Esophagus squamous epithelium (tissue), 5 donors: Measurements from ENCODE around the gene TMEM108. TPM values are rescaled to one million over a fixed set of nuclear protein-coding genes. Genes with fewer than 3 reads are reported as not detected.

Source experiments
- DNase-seq: peaks from one replicate; lab custom pipeline; 2025; lab: John Stamatoyannopoulos, UW
- H3K27ac ChIP-seq, 4 donors: fragments of 200-600 bp; sonication (generic); one replicate each; pipeline ENCODE4 v1.5.1; 2016 to 2019; ENCODE audit warnings: mild to moderate bottlenecking in 1 of 4
- H3K27me3 ChIP-seq, 4 donors: fragments of 200-600 bp; sonication (generic); 1 replicate in 3 of 4; 2 replicates in 1 of 4; pipeline versions ENCODE4 v1.5.1 to v1.6.0; 2017 to 2021; ENCODE audit warnings: antibody characterized with exemption in 1 of 4
- H3K36me3 ChIP-seq, 3 donors: fragments of 200-600 bp; sonication (generic); one replicate each; pipeline ENCODE4 v1.5.1; 2016 to 2019
- H3K4me1 ChIP-seq, 3 donors: fragments of 200-600 bp; sonication (generic); one replicate each; pipeline ENCODE4 v1.5.1; 2017 to 2019
- H3K4me3 ChIP-seq, 4 donors: fragments of 200-600 bp; sonication (generic); 1 replicate in 3 of 4; 2 replicates in 1 of 4; pipeline ENCODE4 v1.5.1; 2016 to 2019; ENCODE audit warnings: mild to moderate bottlenecking in 2 of 4, moderate library complexity in 1 of 4
- H3K9me3 ChIP-seq, 3 donors: fragments of 200-600 bp; sonication (generic); one replicate each; pipeline ENCODE4 v1.5.1; 2016 to 2019
- POLR2A ChIP-seq, 4 donors: fragments of 450-650 bp; IDR thresholded peaks; one replicate each; pipeline ENCODE4 v1.6.1; 2017; ENCODE audit warnings: antibody characterized with exemption in 4 of 4, mild to moderate bottlenecking in 4 of 4, moderate library complexity in 3 of 4
- WGBS, 2 donors: methylation state at CpG; one replicate each; pipeline ENCODE4 v1.1.5; 2018; 5-methylcytosine and 5-hydroxymethylcytosine counted together
- intact Hi-C: fragments of 100-400 bp; cut with DNase I; formaldehyde crosslinking; loops from one replicate; pipeline ENCODE4 v1.15.0; 2022
- total RNA-seq, 4 donors: library from RNA; depleted of rRNA; stranded (reverse); fragments of >200 nt; gene quantifications; one replicate each; pipeline ENCODE4 v1.1.0, GENCODE V29; 2016
- TF ChIP-seq, protein P1 (sequence below), 6 experiments: fragments of 450-650 bp in 4 of 6; fragments of 200-600 bp in 2 of 6; sonication (generic) in 2 of 6; IDR thresholded peaks; one replicate each; pipeline ENCODE4 v1.5.1; 2016 to 2019; ENCODE audit warnings: antibody characterized with exemption in 6 of 6, mild to moderate bottlenecking in 4 of 6, moderate library complexity in 4 of 6
- donor health status: DM: yes; HTN: yes; CAD: no.

The TMEM108 gene
- total RNA-seq, 4 donors from 2014 or later: 0.12 to 3.4 (median 0.24) TPM

DNA sequence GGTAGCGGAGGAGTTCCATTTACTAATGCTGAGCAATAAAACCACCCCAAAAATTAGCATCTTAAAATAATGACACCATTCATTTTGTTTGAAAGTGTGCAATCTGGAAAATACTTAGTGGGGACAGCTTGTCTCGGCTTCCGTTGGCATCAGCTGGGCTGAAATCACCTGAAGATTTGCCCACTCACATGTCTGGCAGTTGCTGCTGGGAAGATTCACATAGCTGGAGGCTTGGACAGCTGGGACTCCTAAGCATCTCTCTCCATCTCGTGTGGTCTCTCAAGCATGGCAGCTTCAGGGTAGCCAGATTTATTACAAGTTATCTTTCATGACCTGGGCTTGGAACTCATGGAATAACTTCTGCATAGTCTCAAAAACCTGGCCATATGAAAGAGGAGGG, 323.2 kb downstream of the TMEM108 start:
- 56 to 72% methylated on average over 4 of the region's 4 CpGs for WGBS, 2 donors
- no peak for DNase-seq
- peaks cover 0 to 5% (median 2%) of the 10 kb centered on the region in 3 donors for H3K9me3 ChIP-seq

DNA sequence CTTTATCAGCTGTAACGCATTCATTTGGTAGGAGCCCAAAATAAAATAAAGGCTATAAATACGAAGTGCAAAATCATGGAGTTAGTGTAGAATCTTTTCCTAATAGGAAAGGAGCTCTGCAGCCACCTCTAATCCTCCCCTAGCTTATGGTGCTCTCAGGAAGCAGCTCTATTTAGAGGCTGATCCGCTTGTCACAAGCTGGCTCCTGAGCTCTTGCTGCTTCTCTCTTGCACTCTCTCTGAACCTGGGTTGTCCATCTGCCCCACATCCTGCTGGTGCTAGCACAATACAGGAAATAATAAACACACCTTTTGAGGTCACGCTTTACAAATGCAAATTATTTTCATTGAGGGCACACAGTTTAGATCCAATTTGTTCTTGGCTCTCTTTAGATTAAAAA, 324.3 kb downstream of the TMEM108 start:
- no peaks in the 10 kb centered on the region for H3K4me1 ChIP-seq
- 68 to 76% methylated on average over 4 of the region's 4 CpGs for WGBS, 2 donors
- no peak overlapping the region for H3K4me3 ChIP-seq
- DNase-seq: no peak
- no peak overlapping the region for H3K27ac ChIP-seq
- no peaks in the 10 kb centered on the region for H3K9me3 ChIP-seq
- H3K27me3 ChIP-seq: no peaks in the 10 kb centered on the region
- TF ChIP-seq POLR2A (IDR thresholded peaks at IDR 0.05): no peak
- TF ChIP-seq, protein P1, sequence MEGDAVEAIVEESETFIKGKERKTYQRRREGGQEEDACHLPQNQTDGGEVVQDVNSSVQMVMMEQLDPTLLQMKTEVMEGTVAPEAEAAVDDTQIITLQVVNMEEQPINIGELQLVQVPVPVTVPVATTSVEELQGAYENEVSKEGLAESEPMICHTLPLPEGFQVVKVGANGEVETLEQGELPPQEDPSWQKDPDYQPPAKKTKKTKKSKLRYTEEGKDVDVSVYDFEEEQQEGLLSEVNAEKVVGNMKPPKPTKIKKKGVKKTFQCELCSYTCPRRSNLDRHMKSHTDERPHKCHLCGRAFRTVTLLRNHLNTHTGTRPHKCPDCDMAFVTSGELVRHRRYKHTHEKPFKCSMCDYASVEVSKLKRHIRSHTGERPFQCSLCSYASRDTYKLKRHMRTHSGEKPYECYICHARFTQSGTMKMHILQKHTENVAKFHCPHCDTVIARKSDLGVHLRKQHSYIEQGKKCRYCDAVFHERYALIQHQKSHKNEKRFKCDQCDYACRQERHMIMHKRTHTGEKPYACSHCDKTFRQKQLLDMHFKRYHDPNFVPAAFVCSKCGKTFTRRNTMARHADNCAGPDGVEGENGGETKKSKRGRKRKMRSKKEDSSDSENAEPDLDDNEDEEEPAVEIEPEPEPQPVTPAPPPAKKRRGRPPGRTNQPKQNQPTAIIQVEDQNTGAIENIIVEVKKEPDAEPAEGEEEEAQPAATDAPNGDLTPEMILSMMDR (IDR thresholded peaks at IDR 0.05): no peak
- H3K36me3 ChIP-seq: no peaks in the 10 kb centered on the region
- intact Hi-C loops: no loop called here

More for the DNA sequence above, 323.2 kb downstream of the TMEM108 start:
- Histone ChIP-seq H3K27ac (no peak overlapping the region), H3K27me3 (no peaks in the 10 kb centered on the region), H3K36me3 (no peaks in the 10 kb centered on the region), H3K4me3 (no peak overlapping the region), H3K4me1 (no peaks in the 10 kb centered on the region)
- no peak for TF ChIP-seq POLR2A (IDR thresholded peaks at IDR 0.05)
- TF ChIP-seq, protein P1 (IDR thresholded peaks at IDR 0.05): no peak
- intact Hi-C loops: no loop called here

DNA sequence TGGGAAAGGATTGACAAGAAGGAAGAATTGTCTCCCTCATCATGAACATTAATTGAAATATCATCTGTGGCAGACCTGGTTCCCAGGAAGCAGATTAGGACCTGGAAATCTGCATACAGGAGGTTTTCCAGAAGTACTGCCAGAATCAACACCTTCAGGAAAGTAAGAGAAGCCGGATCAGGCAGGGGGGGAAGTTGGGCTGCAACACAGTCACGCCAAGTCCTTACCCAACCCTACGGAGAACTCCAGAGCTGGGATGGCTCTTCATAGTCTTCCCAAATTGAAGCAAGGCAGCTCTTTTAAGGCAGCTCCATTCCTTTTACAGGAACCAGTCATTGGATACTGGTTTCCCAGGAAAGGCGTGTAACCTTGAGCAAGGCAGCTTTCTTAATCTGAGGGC, 326.5 kb downstream of the TMEM108 start:
- H3K4me1 ChIP-seq: no peaks in the 10 kb centered on the region
- intact Hi-C loops: no loop called here
- no peak for DNase-seq
- 70 to 86% methylated on average over 3 to 4 of the region's 4 CpGs for WGBS, 2 donors
- H3K36me3 ChIP-seq: no peaks in the 10 kb centered on the region
- no peak overlapping the region for H3K27ac ChIP-seq
- TF ChIP-seq, protein P1 (IDR thresholded peaks at IDR 0.05): no peak
- TF ChIP-seq POLR2A (IDR thresholded peaks at IDR 0.05): no peak
- H3K4me3 ChIP-seq: no peak overlapping the region
- no peaks in the 10 kb centered on the region for H3K9me3 ChIP-seq
- no peaks in the 10 kb centered on the region for H3K27me3 ChIP-seq

DNA sequence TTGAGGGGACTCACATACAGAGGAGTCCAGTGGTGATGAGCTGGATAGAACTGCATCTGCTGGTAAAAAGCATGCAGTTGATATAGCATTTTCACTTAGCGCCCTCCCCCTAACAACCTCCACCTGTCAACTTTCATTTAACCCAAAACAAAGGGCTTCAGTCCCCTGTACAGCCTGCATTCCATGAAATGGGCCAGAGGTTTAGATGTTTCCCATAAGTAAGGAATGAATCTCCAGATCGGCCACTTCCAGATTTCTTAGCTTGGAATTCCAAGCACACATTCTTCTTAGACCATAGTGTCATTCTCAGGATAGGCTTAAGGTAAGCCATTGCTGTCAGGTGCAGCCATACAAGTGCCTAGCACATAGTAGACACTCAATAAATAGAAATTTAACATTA, 328.7 kb downstream of the TMEM108 start:
- intact Hi-C loops: no loop called here
- no peaks in the 10 kb centered on the region for H3K36me3 ChIP-seq
- WGBS, 2 donors: 88% methylated on average over 2 of the region's 2 CpGs
- H3K4me3 ChIP-seq: no peak overlapping the region
- H3K9me3 ChIP-seq: no peaks in the 10 kb centered on the region
- H3K4me1 ChIP-seq: no peaks in the 10 kb centered on the region
- no peak overlapping the region for H3K27ac ChIP-seq
- no peaks in the 10 kb centered on the region for H3K27me3 ChIP-seq
- TF ChIP-seq POLR2A (IDR thresholded peaks at IDR 0.05): no peak
- TF ChIP-seq, protein P1 (IDR thresholded peaks at IDR 0.05): no peak
- no peak for DNase-seq

DNA sequence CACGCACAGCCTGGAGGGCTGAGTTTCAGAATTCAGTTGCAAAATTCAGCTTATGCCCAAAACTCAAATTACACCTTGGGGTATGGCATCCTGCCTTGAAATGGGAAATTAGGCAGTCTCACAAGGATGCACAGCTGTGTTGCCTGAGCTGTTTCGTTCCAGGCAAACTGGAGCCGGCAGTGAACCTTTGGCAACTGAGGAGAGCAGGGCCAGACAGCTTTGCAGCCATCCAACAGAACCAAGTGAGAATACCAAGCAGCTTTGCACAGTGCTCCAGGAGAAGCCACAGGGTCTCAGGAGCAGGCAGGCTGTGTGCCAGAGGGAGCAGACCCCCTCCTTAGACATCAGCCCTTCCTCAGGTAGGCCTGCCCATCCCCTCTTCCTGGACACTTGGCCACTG, 329.2 kb downstream of the TMEM108 start:
- intact Hi-C loops: no loop called here

More for the DNA sequence above, 329.2 kb downstream of the TMEM108 start:
- no peaks in the 10 kb centered on the region for H3K9me3 ChIP-seq
- no peaks in the 10 kb centered on the region for H3K4me1 ChIP-seq
- no peak overlapping the region for H3K4me3 ChIP-seq
- H3K27me3 ChIP-seq: no peaks in the 10 kb centered on the region
- H3K27ac ChIP-seq: no peak overlapping the region
- no peak for DNase-seq
- 80 to 90% methylated on average over 3 of the region's 3 CpGs for whole genome bisulfite sequencing, 2 donors
- no peaks in the 10 kb centered on the region for H3K36me3 ChIP-seq
- TF ChIP-seq, protein P1 (IDR thresholded peaks at IDR 0.05): no peak
- TF ChIP-seq POLR2A (IDR thresholded peaks at IDR 0.05): no peak
